ENCODE measurements around the gene DPY19L3.
"Not testable (repeated sequence)": the region's sequence is repeated elsewhere in the genome, so short reads cannot be mapped to it uniquely, and the experiment has no call there.

GRCh38 chr19:32512498-32512897 is 106.9 kb downstream of the DPY19L3 start:
- TF ChIP-seq CTCF, POLR2A (IDR thresholded peaks at IDR 0.05): not testable (repeated sequence)

All from thyroid gland (tissue), 4 donors.